GM19452 (cell line): ENCODE measurements around the gene DGCR2.
"Not testable (repeated sequence)": the region's sequence is repeated elsewhere in the genome, so short reads cannot be mapped to it uniquely, and the experiment has no call there.

Experiments
- ATAC-seq: cut with Tn5 transposase; IDR thresholded peaks from one replicate; pipeline ENCODE4 v1.9.1; 2021; ENCODE audit not compliant: unreplicated experiment

Gene DGCR2

GRCh38 chr22:19062139-19062942 lies 59.9 kb downstream of the DGCR2 start:
- no peak for ATAC-seq

GRCh38 chr22:19061471-19062138 lies 60.6 kb downstream of the DGCR2 start:
- ATAC-seq = no peak

GRCh38 chr22:19060356-19061009 lies 61.7 kb downstream of the DGCR2 start:
- ATAC-seq = no peak

- ATAC-seq = no peak
Observed at GRCh38 chr22:19059481-19060278, 62.5 kb downstream of the DGCR2 start.

- no peak for ATAC-seq
Observed at GRCh38 chr22:19058713-19059451, 63.3 kb downstream of the DGCR2 start.

- ATAC-seq = no peak
Observed at GRCh38 chr22:19057999-19058491, 64.2 kb downstream of the DGCR2 start.

- ATAC-seq = no peak
Observed at GRCh38 chr22:19057539-19057938, 64.7 kb downstream of the DGCR2 start.

GRCh38 chr22:19056951-19057401 lies 65.2 kb downstream of the DGCR2 start:
- no peak for ATAC-seq

- no peak for ATAC-seq
Observed at GRCh38 chr22:19055801-19056200, 66.4 kb downstream of the DGCR2 start.

GRCh38 chr22:19052941-19053541 lies 69.2 kb downstream of the DGCR2 start:
- no peak for ATAC-seq

- no peak for ATAC-seq
Observed at GRCh38 chr22:19051381-19052072, 70.7 kb downstream of the DGCR2 start.

- ATAC-seq = not testable (repeated sequence)
Observed at GRCh38 chr22:19050847-19051246, 71.4 kb downstream of the DGCR2 start.

GRCh38 chr22:19050117-19050516 lies 72.1 kb downstream of the DGCR2 start:
- ATAC-seq = no peak

GRCh38 chr22:19048531-19048930 lies 73.7 kb downstream of the DGCR2 start:
- ATAC-seq = no peak

GRCh38 chr22:19047993-19048392 lies 74.2 kb downstream of the DGCR2 start:
- no peak for ATAC-seq

- no peak for ATAC-seq
Observed at GRCh38 chr22:19046719-19047609, 75.2 kb downstream of the DGCR2 start.

GRCh38 chr22:19046287-19046686 lies 75.9 kb downstream of the DGCR2 start:
- ATAC-seq = no peak

GRCh38 chr22:19045094-19045493 lies 77.1 kb downstream of the DGCR2 start:
- ATAC-seq = no peak
